ENCODE results near the gene SMYD3.

SMYD3 gene

GRCh38 chr1:246526915-246527314 is 19.8 kb upstream of the SMYD3 start:
- H3K36me3 ChIP-seq (ENCODE audit: control insufficient read depth, low read length) = no peaks in the 10 kb centered on the region
- no peak overlapping the region for H3K4me3 ChIP-seq (ENCODE audit: low read length)
- H3K4me2 ChIP-seq (ENCODE audit: low read length) = peak overlapping the region; percentile 28
- no peaks in the 10 kb centered on the region for H3F3A ChIP-seq (ENCODE audit: control insufficient read depth, insufficient read depth)
- H4K20me1 ChIP-seq (ENCODE audit: control insufficient read depth, insufficient read depth, low read depth, low read length) = no peaks in the 10 kb centered on the region
- no peaks in the 10 kb centered on the region for H3K27me3 ChIP-seq (ENCODE audit: control insufficient read depth, low read length)
- H3K4me1 ChIP-seq (ENCODE audit: control insufficient read depth, low read length) = peaks cover 12% of the 10 kb centered on the region
- peaks cover 18% of the 10 kb centered on the region; the same call in 1 of the 2 replicates for H3K9me3 ChIP-seq (ENCODE audit: control insufficient read depth, insufficient read depth, low read length)
- no peaks in the 10 kb centered on the region for H3K79me2 ChIP-seq (ENCODE audit: control insufficient read depth, low read length)
- H3K27ac ChIP-seq (ENCODE audit: low read depth, low read length) = no peak overlapping the region
- H3K9me2 ChIP-seq (replicated peaks; ENCODE audit: control insufficient read depth, low read length) = no peaks in the 10 kb centered on the region
- TF ChIP-seq EZH2phosphoT487 (IDR thresholded peaks at IDR 0.05; ENCODE audit: borderline replicate concordance, low read length) (no peak), CTCF (IDR thresholded peaks at IDR 0.05; ENCODE audit: low read depth, low read length, poor library complexity, severe bottlenecking) (no peak)

GRCh38 chr1:246526380-246526779 is 19.3 kb upstream of the SMYD3 start:
- Histone ChIP-seq H3F3A (ENCODE audit: control insufficient read depth, insufficient read depth) (no peaks in the 10 kb centered on the region), H3K27me3 (ENCODE audit: control insufficient read depth, low read length) (no peaks in the 10 kb centered on the region), H3K4me3 (ENCODE audit: low read length) (no peak overlapping the region), H3K9me2 (replicated peaks; ENCODE audit: control insufficient read depth, low read length) (no peaks in the 10 kb centered on the region), H3K9me3 (ENCODE audit: control insufficient read depth, insufficient read depth, low read length) (peaks cover 20% of the 10 kb centered on the region; the same call in 1 of the 2 replicates), H3K4me1 (ENCODE audit: control insufficient read depth, low read length) (peaks cover 12% of the 10 kb centered on the region), H3K36me3 (ENCODE audit: control insufficient read depth, low read length) (no peaks in the 10 kb centered on the region), H3K27ac (ENCODE audit: low read depth, low read length) (no peak overlapping the region), H3K79me2 (ENCODE audit: control insufficient read depth, low read length) (no peaks in the 10 kb centered on the region), H3K4me2 (ENCODE audit: low read length) (no peak overlapping the region), H4K20me1 (ENCODE audit: control insufficient read depth, insufficient read depth, low read depth, low read length) (no peaks in the 10 kb centered on the region)
- TF ChIP-seq CTCF (IDR thresholded peaks at IDR 0.05; ENCODE audit: low read depth, low read length, poor library complexity, severe bottlenecking) (no peak), EZH2phosphoT487 (IDR thresholded peaks at IDR 0.05; ENCODE audit: borderline replicate concordance, low read length) (no peak)

- no peaks in the 10 kb centered on the region for H3K4me1 ChIP-seq (ENCODE audit: control insufficient read depth, low read length)
- H3K36me3 ChIP-seq (ENCODE audit: control insufficient read depth, low read length) = no peaks in the 10 kb centered on the region
- H4K20me1 ChIP-seq (ENCODE audit: control insufficient read depth, insufficient read depth, low read depth, low read length) = no peaks in the 10 kb centered on the region
- TF ChIP-seq EZH2phosphoT487 (IDR thresholded peaks at IDR 0.05; ENCODE audit: borderline replicate concordance, low read length) (no peak), CTCF (IDR thresholded peaks at IDR 0.05; ENCODE audit: low read depth, low read length, poor library complexity, severe bottlenecking) (no peak)
- peaks cover 69% of the 10 kb centered on the region for H3K9me3 ChIP-seq (ENCODE audit: control insufficient read depth, insufficient read depth, low read length)
- no peaks in the 10 kb centered on the region for H3K9me2 ChIP-seq (replicated peaks; ENCODE audit: control insufficient read depth, low read length)
- H3F3A ChIP-seq (ENCODE audit: control insufficient read depth, insufficient read depth) = no peaks in the 10 kb centered on the region
- no peak overlapping the region for H3K4me3 ChIP-seq (ENCODE audit: low read length)
- H3K4me2 ChIP-seq (ENCODE audit: low read length) = no peak overlapping the region
- no peaks in the 10 kb centered on the region for H3K27me3 ChIP-seq (ENCODE audit: control insufficient read depth, low read length)
- H3K79me2 ChIP-seq (ENCODE audit: control insufficient read depth, low read length) = no peaks in the 10 kb centered on the region
- no peak overlapping the region for H3K27ac ChIP-seq (ENCODE audit: low read depth, low read length)
Observed at GRCh38 chr1:246519514-246519913, 12.4 kb upstream of the SMYD3 start.

Measured in DOHH2 (cell line).